Glutamatergic neuron (in vitro differentiated cells): ENCODE data around the gene EIF2B2. TPM values are rescaled to one million over a fixed set of nuclear protein-coding genes. Genes with fewer than 3 reads are reported as not detected.

Source experiments
- DNase-seq: peaks from one replicate; pipeline ENCODE4 v3.0.0; 2022
- H3K27ac Mint-ChIP-seq: one replicate; pipeline ENCODE4 v1.8.0; 2020; ENCODE audit warnings: mild to moderate bottlenecking, mixed read lengths, inconsistent platforms; ENCODE audit not compliant: unreplicated experiment
- H3K27me3 Mint-ChIP-seq: one replicate; pipeline ENCODE4 v1.8.0; 2020; ENCODE audit warnings: mild to moderate bottlenecking, moderate library complexity, mixed read lengths, inconsistent platforms; ENCODE audit not compliant: unreplicated experiment
- H3K36me3 Mint-ChIP-seq: one replicate; pipeline ENCODE4 v1.8.0; 2020; ENCODE audit warnings: mild to moderate bottlenecking, mixed read lengths, inconsistent platforms; ENCODE audit not compliant: unreplicated experiment
- H3K4me1 Mint-ChIP-seq: one replicate; pipeline ENCODE4 v1.8.0; 2020; ENCODE audit warnings: mild to moderate bottlenecking, low read depth, mixed read lengths, inconsistent platforms; ENCODE audit not compliant: unreplicated experiment
- H3K4me3 Mint-ChIP-seq: one replicate; pipeline ENCODE4 v1.8.0; 2020; ENCODE audit warnings: mild to moderate bottlenecking, mixed read lengths, inconsistent platforms; ENCODE audit not compliant: unreplicated experiment
- H3K9me3 Mint-ChIP-seq: one replicate; pipeline ENCODE4 v1.8.0; 2020; ENCODE audit warnings: mild to moderate bottlenecking, moderate library complexity, mixed read lengths, inconsistent platforms; ENCODE audit not compliant: unreplicated experiment
- total RNA-seq: library from RNA; stranded (reverse); fragmentation: NEBNext Ultra II Directional; extraction: Animal tissue kit (Norgen Biotek cat#: 25700); gene quantifications from one replicate; pipeline ENCODE4 v1.2.1, GENCODE V29; 2021; ENCODE audit not compliant: unreplicated experiment
- TF ChIP-seq, protein P1 (sequence below): fragments of 200-600 bp; sonication (generic); IDR thresholded peaks from one replicate; pipeline ENCODE4 v1.5.0; 2021; ENCODE audit not compliant: partially characterized antibody, unreplicated experiment

The EIF2B2 gene
- total RNA-seq, 1 donor from 2014 or later: 39.6 TPM

DNA sequence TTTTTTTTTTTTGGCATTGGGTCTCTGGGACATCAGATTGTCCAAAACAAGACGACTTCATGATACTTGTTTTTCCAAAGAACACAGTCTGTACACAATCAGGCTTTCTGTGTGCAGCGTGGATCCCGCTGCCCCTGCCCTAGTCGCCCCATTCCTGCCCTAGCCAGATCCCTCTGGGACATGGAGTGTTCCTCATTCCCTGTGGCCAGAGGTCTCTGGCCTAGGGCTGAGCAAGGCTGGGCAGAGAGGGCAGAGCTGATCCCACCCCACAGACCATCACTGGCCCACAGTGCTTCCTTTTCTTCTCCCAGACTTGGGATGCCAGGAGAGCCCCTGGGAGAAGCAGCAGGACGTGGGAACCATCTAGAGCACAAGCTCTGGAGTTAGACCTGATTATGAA, 20.9 kb upstream of the EIF2B2 start:
- TF ChIP-seq, protein P1, sequence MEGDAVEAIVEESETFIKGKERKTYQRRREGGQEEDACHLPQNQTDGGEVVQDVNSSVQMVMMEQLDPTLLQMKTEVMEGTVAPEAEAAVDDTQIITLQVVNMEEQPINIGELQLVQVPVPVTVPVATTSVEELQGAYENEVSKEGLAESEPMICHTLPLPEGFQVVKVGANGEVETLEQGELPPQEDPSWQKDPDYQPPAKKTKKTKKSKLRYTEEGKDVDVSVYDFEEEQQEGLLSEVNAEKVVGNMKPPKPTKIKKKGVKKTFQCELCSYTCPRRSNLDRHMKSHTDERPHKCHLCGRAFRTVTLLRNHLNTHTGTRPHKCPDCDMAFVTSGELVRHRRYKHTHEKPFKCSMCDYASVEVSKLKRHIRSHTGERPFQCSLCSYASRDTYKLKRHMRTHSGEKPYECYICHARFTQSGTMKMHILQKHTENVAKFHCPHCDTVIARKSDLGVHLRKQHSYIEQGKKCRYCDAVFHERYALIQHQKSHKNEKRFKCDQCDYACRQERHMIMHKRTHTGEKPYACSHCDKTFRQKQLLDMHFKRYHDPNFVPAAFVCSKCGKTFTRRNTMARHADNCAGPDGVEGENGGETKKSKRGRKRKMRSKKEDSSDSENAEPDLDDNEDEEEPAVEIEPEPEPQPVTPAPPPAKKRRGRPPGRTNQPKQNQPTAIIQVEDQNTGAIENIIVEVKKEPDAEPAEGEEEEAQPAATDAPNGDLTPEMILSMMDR: no peak
- Mint-ChIP-seq H3K9me3 (peaks cover 6% of the 10 kb centered on the region), H3K4me1 (peaks cover 13% of the 10 kb centered on the region), H3K36me3 (no peaks in the 10 kb centered on the region), H3K4me3 (no peak overlapping the region), H3K27me3 (peaks cover 12% of the 10 kb centered on the region), H3K27ac (no peak overlapping the region)
- no peak for DNase-seq

GRCh38 chr14:74982661-74983060, 20.1 kb upstream of the EIF2B2 start:
- H3K36me3 Mint-ChIP-seq: no peaks in the 10 kb centered on the region
- peaks cover 8% of the 10 kb centered on the region for H3K4me1 Mint-ChIP-seq
- H3K9me3 Mint-ChIP-seq: peaks cover 3% of the 10 kb centered on the region
- no peak for DNase-seq
- H3K27ac Mint-ChIP-seq: no peak overlapping the region
- TF ChIP-seq, protein P1: no peak
- peaks cover 10% of the 10 kb centered on the region for H3K27me3 Mint-ChIP-seq
- H3K4me3 Mint-ChIP-seq: no peak overlapping the region

DNA sequence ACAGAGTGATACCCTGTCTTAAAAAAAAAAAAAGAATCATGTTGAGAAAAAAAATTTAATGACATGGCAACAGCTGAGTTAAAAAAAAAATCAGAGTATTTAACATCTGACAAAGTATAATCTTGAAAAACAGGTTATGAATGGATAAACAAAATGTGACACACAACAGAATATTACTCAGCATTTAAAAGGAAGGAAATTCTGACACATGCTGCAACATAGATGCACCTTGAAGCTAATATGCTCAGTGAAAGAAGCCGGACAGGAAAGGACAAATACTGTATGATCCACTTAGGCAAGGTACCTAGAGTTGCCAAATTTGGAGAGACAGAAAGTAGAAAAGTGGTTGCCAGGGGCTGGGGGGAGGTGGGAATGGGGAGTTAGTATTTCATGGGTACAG, 19.4 kb upstream of the EIF2B2 start:
- peaks cover 10% of the 10 kb centered on the region for H3K27me3 Mint-ChIP-seq
- no peak for DNase-seq
- H3K9me3 Mint-ChIP-seq: peaks cover 5% of the 10 kb centered on the region
- H3K36me3 Mint-ChIP-seq: no peaks in the 10 kb centered on the region
- peaks cover 8% of the 10 kb centered on the region for H3K4me1 Mint-ChIP-seq
- no peak overlapping the region for H3K27ac Mint-ChIP-seq
- H3K4me3 Mint-ChIP-seq: no peak overlapping the region
- TF ChIP-seq, protein P1: no peak

DNA sequence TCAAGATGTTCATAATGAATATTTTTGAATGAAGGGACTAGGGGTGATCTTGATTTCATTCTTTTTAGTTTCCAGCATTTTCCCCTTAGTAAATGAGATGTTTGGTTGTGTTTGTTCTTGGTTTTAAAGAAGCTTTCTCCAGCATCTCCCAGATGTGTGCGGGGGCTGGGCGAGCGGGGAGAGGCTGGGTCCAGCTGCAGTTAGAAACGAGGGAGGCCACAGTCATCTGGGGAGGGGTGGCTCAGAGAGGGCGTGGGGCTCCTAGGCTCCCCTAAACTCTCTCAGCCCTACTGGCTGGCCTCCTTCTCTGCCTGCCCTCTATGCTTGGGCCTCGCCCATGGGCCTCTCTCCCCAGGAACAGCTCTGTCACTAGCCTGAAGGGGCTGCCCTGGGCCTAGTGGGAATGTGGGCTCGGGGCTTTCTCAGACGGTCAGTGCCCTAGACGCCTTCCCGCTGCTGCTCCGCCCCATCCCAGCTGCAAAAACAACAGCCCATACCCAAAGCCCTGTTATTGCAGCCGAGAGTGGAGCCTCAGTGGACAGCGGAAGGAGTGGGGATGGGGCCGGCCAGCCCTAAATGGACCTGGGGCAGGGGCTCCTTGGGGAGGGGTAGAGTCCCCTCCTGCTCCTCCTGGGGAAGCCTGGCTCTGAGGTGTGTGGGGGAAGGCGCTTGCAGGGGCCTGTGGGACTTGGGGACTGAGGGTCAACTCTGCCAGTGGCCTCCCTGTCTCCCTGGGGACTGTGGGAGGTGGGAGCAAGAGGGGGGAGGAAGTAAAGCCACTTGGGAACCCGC, 18.3 kb upstream of the EIF2B2 start:
- H3K9me3 Mint-ChIP-seq: peaks cover 5% of the 10 kb centered on the region
- peaks cover 6% of the 10 kb centered on the region for H3K27me3 Mint-ChIP-seq
- no peak overlapping the region for H3K4me3 Mint-ChIP-seq
- no peaks in the 10 kb centered on the region for H3K36me3 Mint-ChIP-seq
- TF ChIP-seq, protein P1: no peak
- H3K4me1 Mint-ChIP-seq: peaks cover 4% of the 10 kb centered on the region
- H3K27ac Mint-ChIP-seq: no peak overlapping the region
- DNase-seq: no peak

- no peak overlapping the region for H3K4me3 Mint-ChIP-seq
- TF ChIP-seq, protein P1: no peak
- DNase-seq: no peak
- H3K27ac Mint-ChIP-seq: no peak overlapping the region
- H3K4me1 Mint-ChIP-seq: peaks cover 2% of the 10 kb centered on the region
- H3K36me3 Mint-ChIP-seq: no peaks in the 10 kb centered on the region
- H3K27me3 Mint-ChIP-seq: peaks cover 6% of the 10 kb centered on the region
- H3K9me3 Mint-ChIP-seq: peaks cover 2% of the 10 kb centered on the region
Measured at GRCh38 chr14:74985028-74985310, 17.8 kb upstream of the EIF2B2 start.
